HG02571 (cell line): ENCODE results near the gene POLG.

ENCODE experiments used
- ATAC-seq: cut with Tn5 transposase; IDR thresholded peaks from one replicate; pipeline ENCODE4 v1.9.1; 2021; ENCODE audit warnings: mild to moderate bottlenecking, moderate library complexity; ENCODE audit not compliant: unreplicated experiment

The POLG gene

DNA sequence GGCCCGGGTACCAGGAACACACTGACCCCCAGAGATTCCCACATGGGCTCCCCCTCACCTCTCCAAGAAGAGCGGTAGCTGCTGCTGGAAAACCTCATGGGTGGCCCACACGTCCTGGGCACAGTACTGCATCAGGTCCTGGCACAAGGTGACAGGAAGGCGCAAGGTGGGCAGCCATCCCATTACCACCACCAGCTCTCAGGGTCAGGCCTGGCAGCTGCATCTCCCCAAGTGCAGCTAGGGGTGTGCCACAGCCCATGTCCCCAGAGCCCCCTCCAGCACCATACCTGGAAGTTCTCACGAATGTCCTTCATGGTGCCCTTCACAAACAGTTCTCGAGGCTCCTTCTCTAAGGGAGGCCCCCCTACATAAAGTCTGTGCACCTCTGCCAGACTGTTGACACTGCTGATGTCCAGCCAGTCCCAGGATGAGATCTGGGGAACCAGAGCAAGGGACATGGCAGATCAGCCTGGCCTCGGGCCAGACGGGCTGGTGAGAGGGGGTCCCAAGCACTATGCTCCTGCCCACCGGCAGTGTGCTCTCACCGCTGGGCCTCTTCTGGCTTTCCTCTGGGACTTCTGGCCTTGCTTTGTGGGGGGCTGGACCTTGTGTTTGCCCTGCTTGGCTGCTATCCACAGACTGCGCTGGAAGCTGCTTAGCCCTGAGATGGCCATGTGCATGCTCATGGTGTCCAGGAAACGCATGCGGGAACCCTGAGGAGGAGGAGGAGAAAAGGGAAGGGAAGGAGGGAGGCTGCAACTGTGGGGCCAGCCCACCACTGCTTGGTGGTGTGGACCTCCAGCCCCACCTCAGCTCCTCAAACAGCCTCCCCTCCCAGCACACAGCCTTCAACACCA lies 6.0 kb downstream of the POLG start:
- ATAC-seq: no peak

DNA sequence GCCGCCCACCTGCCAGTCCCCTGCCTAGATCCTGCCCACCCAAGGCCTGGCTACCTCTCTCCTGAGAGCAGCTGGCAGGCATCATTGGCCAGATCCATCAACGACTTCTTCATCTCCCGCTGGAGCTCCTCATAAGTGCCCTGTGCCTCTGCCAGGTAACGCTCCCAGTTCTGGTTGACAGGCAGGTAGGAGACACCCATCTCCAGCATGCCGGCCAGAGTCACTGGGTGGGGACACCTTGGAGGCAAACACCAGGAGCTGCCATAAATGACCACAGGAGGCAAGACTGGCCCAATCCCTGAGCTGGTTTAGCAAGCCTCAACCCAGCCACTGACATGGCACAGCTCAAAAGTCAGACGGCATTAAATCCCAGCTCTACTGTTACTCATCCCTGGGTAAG lies 7.5 kb downstream of the POLG start:
- ATAC-seq: no peak

DNA sequence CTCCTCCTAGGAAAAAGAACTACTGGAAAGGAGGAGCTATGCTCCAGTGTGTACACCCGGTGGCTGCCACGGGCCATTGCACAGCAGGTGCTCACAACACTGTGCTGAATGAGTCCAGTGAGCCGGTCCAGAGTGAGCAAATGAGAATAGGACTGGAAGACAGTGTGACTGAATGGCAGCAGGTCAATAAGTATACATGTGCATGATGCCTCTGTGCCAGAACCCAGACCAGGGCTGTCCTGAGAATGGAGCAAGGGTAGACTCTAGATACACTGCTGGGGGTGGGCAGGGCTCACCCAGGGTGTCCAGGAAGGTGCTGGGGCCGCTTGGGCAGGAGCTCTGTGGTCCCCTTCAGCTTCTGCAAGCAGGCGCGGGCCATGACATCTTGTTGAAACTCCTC lies 8.3 kb downstream of the POLG start:
- no peak for ATAC-seq

DNA sequence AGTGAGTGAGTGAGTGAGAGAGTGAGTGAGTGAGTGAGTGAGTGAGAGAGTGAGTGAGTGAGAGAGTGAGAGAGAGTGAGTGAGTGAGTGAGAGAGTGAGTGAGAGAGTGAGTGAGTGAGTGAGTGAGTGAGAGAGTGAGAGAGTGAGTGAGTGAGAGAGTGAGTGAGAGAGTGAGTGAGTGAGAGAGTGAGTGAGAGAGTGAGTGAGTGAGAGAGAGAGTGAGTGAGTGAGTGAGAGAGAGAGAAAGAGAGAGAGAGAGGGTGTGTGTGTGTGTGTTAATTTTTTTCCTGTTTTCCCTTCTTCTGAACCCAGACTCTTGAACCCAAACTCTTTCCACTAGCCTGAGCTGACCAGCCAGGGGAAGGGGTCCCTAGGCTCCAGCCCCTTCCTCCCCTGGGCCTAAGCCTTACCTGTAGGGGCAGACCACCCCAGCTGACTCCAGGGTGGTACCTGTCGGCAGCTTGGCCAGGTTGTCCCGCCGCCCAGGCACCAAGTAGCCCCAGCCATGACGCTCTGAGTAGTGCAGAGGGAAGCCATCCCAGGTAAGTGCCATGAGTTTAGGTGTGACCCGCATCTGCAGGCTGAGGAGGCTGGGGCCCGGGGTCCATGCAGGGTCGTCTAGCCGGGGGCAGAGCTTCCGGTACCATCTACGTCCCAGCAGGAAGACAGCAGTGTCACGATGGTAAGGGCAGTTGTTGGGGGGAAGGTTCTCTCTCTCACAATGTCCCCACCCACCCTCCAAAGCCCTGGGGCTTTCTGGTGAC lies 9.4 kb downstream of the POLG start:
- ATAC-seq: no peak

DNA sequence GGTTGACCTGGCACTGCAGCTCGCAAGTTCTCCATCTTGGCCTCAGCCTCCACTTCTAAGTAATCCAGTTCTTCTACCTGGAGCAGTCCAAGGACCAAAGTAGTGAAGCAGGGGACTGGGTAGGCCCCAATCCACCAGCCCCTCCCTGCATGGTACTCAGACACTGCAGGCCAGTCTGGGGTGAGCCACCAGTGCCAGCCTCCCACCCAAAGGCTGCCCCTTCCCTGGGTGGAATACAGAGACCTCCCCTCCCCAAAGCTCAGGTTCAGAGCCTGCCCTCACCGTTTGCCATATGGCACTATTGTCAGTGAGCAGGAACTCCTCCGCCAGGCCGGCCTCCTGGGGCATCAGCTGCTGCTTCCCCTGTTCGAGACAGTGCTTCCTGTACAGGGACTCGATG lies 10.8 kb downstream of the POLG start:
- no peak for ATAC-seq

DNA sequence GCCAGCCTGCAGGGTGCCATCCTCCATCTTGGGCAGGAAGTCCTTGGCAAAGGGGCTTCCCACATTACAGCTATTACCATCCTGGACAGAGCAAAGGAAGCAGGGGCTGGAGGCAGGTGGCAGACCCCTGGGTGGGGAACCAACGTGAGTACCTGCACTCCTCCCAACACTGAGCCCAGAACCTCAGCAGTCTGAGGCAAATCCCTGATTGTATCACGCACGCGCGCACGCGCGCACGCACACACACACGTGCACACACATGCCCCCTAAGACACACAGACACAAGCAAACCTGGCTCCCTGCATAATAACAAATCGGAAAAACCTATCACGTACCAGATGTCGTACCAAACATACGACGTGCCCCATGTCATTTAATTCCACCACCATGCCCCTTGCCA lies 11.8 kb downstream of the POLG start:
- ATAC-seq: no peak

DNA sequence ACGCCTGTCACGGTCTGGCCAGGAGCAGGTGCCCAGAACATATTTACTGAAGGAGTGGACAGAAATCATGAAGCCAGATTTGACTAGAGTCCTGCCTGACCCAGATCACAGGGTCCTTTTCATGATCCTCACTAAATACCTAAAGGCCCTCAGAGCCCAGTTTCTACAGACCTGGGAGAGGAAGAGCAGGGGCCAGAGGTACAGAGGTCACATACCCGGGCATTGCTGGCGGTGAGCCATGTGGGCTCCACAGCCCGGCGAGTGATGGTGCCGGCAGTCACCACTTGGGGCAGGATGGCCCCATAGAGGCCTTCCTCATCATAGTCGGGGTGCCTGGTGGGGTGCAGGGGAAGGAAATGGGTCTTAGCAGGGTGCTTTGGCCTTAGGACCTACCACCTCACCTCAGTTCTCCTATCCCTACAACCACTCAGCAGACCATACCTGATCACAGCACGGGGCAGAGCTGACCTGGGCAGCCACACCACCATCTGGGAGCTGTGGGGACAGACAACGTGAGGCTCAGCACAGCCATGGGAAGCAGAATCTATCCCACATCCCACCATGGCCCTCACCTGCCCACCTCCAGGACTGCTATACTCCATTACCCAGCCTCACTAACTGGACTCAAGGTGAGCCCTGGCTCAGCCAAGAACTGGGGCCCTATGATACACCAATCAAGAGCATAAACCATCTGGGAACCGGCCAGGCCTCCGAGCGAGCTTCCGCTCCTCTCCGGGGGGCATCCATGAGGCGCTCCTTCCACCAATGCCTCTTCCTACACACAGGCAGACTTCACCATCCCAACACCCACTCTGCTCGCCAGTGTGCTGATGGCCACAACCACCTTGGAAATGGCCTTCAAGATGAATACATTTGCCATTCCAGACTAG lies 12.9 kb downstream of the POLG start:
- no peak for ATAC-seq

DNA sequence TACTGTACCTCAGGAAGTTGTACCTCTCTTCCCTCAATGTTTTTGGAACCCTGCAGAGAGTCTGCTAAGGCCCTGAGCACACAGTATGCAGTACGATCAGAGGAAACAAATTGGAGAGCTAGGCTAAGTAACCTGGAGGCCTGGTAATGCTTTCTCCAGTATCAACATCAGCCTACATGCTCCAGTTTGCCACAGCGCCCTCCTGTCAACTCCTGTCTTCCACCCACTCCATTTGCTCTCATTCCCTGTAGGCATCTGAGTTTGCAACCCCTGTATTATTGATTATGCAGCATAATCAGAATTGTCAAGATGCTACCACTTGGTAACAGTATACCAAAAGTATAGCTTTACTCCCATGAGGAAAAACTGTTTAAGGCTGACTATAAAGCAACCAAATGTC lies 14.4 kb downstream of the POLG start:
- no peak for ATAC-seq

DNA sequence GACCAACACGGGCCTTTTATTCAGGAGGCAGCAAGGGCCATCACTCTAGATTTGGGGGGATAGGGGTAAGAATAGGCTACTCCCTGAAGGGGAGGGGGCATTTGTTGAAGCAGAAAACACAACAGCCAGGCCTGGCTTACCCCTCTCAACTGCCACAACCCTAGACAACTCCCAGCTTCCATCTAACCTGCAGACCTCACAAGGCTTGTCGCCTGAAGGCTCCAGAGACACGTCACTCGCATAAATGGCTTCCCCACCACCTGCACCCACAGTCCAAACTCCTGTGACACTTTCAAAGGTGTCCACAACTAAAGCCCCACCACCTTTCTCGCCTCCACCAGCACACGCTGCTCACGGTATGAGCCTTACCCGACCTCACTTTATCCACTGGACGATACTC lies 14.9 kb downstream of the POLG start:
- ATAC-seq: no peak

DNA sequence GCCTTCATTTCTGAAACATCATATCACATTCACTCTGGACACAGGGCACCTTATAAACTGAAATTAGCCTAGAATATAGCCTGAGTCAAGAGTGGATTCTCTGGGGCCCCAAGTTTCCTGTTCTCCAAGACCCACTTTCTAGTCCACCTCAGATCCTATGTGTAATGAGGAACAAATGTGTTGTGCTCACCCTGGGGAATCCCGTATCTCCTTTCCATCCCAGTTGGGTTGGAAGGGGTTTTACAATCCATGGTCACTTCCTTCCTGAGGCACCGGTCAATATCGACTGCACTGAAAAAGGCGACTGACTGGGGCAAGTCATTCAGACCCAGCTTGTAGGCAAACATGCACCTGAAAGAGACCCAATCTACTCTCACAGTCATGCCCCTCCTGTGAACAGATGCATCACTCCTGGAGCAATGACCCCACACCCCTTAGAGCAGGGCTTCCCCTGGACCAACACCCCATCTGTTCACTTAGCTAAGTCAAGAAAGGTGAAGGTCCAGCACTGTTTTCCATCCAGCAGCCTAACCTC lies 17.4 kb downstream of the POLG start:
- ATAC-seq: no peak

DNA sequence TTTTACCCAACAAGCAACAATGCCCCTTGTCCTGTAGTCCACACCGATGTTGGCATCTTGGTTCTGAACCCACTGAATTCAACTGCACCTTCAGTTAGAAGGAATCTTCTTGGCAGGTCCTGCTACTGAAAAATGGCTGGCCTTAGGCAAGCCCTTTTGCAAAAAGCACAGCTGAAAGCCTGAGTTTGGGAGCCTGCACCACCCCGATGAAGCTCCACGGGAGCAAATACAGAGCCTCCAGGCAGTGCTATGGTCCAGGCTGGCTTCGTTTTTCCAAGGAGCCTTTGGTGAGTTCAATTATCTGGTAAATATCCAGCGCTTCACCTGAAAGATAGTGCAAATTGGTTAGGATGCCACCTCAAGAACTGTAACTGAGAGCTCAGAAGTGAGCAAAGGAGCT lies 18.1 kb downstream of the POLG start:
- no peak for ATAC-seq

DNA sequence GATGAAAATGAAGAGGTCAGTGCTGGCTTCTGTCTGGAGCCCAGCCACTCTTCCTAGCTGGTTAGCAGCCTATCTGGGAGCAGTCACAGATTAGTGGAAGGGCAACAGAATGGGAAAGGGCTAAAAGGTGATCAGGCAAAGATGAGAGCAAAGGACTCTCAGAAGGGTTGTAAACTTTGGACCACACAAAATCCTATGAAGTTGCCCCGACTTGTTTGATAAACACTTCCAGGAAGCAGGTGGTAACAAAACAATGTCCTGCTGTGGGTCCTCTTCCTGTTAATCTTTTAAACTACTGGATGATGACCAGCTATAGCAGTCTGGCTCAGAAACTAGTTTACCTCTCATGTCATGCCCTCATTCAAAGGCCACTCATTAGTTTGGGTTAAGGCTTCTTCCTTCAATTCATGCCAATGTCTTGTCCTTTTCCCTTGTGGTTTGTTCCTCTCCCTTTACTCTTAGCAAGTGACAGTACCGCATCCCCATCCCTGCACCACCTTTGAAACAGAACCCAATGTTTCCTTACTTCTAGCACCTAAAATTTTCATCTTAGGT lies 19.2 kb downstream of the POLG start:
- ATAC-seq: no peak

DNA sequence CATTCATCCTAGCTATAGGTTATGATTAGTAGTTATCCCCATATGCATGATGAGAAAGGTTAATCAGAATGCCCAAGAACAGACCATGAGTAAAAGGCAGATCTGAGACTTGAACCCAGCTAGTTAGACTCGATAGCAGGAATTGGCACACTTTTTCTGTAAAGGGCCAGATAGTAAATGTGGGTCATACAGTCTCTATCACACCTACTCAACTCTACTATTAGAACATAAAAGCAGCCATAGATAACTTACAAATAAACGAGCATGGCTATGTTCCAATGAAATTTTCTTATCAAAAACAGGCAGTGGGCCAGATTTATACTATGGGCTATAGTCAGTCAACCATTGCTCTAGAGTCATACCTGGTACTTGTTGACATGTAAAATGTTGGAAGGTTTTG lies 24.6 kb downstream of the POLG start:
- no peak for ATAC-seq

DNA sequence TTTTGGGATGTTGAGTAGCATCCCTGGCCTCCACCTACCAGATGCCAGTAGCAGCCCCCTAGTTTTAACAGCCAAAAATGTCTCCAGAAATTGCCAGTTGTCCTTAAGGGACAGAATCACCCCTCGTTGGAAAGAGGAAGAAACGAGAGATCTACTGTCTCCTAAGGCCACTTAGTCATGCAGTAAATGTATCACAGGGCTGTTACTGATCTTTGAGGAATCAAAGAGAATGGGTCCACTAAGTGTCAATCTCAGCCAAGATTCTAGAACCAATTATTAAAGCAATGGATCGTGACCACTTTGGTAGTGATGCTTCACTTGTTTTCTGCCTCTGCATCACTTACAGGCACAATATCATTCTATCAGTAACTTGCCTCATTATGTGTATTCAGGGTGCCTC lies 26.4 kb downstream of the POLG start:
- no peak for ATAC-seq

DNA sequence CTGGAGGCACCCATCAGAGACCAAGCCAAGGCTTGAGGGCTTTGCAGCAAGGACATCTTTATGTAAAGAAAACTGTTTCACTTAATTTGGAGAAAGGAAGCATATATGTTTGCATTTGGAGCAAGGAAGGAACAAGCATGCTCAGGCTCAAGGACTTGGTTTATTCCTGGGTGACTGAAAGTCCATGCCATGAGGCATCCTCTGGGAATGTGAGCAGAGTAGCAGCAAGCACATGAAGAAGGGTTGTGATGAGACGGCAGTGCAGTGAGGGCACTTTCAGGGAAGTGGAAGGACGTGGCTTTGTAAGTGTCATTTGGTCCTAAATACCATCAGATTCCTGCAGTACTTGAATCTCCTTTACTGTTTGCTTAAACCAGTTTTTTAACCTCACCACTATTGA lies 26.8 kb downstream of the POLG start:
- no peak for ATAC-seq

DNA sequence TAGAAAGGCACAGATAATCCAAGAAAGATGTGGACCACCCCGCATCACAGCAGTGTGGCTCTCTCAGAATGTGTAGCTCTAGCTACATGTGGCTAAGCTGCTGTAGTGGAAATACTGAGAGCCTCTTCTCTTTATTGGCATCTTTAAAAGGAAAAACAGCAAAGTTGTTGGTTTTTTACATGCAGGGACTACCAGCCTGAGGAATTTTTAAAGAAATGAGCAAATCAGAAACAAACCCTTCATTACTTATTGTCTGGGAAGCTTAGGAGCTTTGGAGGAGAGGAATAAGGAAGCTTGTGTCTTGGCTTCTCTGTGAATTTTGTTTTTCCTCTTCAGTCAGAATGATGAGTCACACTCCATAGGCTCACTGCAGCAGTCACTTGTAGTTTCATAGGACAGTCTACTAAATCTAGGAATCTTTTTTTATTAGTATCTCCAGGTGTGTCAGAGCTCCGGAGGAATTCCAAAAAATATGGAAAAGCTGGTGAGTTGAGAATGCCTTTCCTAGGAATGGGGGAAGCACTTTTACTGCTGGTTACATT lies 27.5 kb downstream of the POLG start:
- ATAC-seq: no peak

DNA sequence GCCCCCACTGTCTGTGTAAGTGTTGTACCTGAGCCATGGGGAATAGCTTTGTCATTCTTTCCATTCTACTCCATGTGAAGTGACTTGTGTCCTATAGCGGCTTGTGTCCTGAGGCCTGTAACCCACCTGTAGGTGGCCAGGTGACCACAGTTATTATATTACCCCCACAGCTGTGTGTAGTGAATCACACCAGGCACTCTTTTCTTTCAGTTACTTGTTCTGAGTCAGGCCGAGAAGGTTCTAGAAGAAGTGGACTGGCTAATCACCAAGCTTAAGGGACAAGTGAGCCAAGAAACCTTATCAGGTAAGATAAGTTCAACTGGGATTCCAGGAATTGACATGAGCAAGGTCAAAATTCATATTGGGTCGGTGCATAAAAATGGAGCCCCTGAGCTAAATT lies 29.2 kb downstream of the POLG start:
- no peak for ATAC-seq

DNA sequence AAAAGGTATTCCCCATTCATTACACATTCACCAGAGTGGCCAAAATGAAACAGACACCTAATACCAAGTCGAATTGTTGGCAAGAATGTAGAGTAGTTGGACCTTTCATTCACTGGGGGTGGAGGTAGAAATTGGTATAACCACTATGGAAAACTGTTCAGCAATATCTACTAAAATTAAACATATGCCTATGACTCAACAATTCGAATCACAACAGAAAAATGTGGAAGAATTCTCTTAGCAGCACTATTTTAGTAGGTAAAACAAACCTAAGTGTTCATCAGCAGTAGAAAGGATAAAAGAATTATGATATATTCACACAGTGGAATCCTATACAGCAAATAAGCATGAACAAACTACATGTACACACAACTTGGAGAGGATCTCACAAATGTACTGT lies 30.6 kb downstream of the POLG start:
- no peak for ATAC-seq

DNA sequence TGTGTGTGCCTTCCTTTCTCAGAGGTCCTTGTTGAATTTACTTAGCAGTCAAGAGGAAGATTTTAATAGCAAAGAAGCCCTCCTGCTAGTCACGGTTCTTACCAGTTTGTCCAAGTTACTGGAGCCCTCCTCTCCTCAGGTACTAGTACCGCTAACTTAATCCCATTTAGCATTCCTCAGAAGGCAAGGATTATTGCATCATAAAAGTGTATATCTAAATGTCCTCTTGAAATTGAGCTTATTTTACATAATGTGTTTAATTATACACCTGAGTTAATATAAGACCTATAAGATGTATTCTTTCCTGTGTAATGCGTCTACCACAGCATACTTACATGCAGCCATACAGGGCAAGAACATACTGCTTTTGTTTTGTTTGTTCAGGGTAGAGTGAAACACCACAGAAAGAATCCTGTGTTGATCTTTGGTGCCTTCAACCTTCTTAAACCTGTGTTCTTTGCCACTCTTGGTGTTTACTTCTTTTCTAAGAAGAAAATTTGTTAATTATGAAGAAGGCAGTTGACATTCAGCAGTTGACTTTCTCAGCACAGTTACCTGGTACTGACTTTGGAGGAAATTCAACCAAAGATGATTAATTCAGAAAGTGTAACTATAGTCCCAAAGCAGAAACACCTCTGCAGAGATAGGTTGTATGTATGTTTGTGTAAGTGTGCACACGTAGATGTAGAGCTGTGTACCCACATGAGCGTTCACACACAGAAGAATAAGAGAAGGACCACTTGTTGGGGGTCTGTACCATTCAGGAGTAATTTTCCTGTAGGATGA lies 33.1 kb downstream of the POLG start:
- ATAC-seq: no peak

DNA sequence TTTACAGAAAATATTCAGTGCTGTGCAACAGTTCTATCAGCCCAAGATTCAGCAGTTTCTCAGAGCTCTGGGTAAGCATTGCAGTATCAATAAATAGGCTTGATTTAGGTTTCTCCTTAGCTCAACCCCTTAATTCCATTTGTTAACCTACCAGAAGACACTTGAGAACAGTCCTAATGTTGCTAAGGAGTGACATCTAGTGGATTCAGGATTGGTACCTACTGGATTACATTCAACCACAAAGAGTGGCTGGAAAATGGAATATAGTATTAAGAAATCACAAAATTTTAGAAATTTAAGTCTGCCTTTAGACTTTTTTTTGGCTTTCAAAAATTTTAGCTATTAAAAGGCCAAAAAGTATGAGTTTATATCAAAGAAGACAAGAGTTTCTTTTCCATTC lies 34.7 kb downstream of the POLG start:
- ATAC-seq: no peak
